GM19455 (cell line): ENCODE measurements around the gene SLC9A5.

Source experiments
- ATAC-seq: cut with Tn5 transposase; IDR thresholded peaks from one replicate; pipeline ENCODE4 v1.9.1; 2021; ENCODE audit not compliant: unreplicated experiment

SLC9A5 gene

DNA sequence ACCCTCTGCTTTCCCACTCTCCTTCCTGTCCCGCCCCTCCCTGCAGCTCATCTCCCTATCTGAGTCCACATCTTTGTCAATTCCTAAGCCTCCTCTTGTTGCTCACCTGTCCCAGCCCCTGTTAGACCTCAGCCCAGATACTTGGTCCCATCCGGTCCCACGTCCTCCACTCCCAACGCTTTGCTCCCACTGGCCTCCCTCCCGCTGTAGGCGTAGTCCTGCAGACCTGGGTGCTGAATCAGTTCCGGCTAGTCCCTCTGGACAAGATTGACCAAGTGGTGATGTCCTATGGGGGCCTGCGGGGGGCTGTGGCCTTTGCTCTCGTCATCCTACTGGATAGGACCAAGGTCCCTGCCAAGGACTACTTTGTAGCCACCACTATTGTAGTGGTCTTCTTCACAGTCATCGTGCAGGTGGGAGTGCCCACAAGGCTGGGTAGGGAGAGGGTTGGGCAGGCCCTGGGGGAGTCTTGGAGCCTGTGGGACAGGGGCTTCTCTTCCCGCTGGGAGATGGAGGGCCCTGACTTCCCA, 8.0 kb downstream of the SLC9A5 start:
- ATAC-seq = no peak

- no peak for ATAC-seq
Measured at GRCh38 chr16:67257486-67258160, 8.8 kb downstream of the SLC9A5 start.

DNA sequence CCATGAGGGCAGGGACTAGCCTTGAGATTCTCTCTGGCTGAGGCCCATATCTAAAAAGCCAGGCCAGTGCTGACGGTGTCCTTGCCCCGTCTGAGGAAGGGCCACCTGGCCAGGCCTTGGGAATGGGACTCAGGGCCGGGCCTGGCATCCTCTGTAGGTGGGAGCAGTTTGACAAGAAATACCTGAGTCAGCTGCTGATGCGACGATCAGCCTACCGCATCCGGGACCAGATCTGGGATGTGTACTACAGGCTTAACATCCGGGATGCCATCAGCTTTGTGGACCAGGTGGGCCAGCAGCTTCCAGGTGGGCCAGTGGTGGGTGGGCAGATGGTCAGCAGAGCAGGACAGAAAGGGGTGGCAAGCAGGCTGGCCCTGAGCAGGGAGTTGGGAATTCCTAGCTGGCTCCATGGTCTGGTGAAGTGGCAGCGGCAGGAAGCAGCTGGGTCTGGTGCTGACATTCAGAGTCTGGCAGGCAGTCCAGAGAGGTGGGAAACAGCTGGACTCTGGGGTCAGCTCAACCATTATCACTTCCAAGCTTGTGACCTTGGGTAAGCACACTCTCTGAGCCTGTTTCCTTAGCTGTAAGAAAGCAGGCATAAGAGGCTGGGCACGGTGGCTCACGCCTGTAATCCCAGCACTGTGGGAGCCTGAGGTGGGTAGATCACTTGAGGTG, 9.5 kb downstream of the SLC9A5 start:
- no peak for ATAC-seq

DNA sequence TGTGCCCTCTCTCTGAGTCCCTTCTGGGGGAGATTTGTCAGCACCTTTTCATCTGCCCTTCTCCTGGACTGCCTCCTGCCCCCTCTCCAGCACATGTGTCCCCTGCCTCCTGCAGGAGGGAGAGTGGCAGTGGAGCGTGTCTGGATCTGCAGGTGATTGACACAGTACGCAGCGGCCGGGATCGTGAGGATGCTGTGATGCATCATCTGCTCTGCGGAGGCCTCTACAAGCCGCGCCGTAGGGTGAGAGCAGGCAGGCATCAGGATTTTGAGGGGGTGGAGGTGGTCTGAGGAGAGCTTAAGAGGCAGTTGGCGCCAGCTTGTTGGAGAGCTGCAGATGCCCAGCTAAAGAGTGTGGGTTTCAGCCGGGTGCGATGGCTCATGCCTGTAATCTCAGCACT, 10.9 kb downstream of the SLC9A5 start:
- no peak for ATAC-seq

DNA sequence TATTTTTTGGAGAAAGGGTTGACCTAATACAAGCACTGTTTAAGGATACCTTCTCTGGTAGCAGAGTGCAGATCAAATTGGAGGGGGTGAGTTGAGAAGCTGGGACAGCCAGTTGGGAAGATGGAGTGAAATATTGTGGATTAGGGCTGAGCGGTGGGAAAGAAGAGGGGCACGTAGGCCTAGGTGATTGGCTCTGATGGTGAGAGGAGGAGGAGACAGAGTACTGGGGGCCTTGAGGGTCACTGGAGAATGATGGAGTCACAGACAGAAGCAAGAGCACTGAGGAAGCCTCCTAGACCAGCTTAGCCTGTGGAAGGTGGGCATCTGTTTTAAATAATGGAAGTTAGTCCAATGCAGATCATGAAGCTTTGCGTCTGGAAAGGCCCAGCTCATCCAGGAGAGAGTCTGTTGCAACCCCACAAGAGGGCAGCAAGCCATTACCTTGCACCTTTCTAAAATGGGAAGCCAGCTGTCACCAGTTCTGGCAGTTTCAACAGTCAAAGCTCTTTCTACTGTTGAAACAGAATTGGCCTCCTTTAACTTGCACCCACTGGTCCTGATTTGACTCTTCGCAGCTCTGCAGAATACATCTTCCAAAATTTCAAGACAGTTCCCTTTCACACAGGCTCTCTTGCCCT, 11.8 kb downstream of the SLC9A5 start:
- ATAC-seq = no peak

DNA sequence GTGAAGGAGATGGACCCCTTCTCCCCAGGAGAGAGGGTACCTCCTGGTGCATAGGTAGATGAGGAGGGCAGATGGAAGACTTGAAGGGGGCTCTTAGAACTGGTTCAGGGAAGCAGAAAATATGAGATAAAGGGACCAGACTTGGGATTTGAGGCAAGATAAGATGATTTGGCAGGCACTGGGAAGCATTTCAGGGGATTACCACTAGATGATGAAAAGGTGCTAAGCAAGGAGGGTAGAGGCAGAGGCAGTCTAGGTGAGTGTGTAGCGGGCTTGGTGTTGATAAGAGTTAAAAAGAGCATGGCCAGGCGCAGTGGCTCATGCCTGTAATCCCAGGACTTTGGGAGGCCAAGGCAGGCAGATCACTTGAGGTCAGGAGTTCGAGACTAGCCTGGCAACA, 14.4 kb downstream of the SLC9A5 start:
- no peak for ATAC-seq

GRCh38 chr16:67264277-67264676, 15.5 kb downstream of the SLC9A5 start:
- ATAC-seq = no peak

GRCh38 chr16:67264866-67265265, 16.1 kb downstream of the SLC9A5 start:
- no peak for ATAC-seq

DNA sequence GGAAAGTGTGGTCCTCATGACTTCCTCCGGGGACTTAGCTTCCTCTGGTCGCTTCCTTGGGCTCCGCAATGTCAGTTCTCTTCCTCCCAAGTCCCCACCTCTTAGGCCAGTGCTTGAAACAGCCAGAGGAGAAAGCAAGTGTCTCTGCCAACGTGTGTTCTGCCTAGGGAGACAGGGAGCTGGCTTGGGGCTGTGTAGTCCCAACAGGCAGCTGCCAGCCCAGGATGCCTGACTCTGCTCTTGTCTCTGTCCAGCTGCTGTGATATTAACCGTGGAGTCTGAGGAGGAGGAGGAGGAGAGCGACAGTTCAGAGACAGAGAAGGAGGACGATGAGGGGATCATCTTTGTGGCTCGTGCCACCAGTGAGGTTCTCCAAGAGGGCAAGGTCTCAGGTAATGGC, 17.1 kb downstream of the SLC9A5 start:
- ATAC-seq = no peak

GRCh38 chr16:67268136-67268579, 19.4 kb downstream of the SLC9A5 start:
- no peak for ATAC-seq

- no peak for ATAC-seq
Measured at GRCh38 chr16:67269766-67270165, 21.0 kb downstream of the SLC9A5 start.

DNA sequence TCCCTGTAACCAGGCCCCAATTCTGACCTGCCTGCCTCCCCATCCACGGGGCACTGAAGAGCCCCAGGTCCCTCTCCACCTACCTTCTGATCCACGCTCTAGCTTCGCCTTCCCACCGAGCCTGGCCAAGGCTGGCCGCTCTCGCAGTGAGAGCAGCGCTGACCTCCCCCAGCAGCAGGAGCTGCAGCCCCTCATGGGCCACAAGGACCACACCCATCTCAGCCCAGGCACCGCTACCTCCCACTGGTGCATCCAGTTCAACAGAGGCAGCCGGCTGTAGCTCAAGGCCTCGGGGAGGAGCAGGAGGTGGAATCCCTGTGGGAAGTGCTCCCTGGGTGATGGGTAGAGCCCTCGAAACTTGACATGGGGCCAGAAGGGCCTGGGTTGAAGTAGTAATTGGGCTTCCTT, 22.2 kb downstream of the SLC9A5 start:
- no peak for ATAC-seq

DNA sequence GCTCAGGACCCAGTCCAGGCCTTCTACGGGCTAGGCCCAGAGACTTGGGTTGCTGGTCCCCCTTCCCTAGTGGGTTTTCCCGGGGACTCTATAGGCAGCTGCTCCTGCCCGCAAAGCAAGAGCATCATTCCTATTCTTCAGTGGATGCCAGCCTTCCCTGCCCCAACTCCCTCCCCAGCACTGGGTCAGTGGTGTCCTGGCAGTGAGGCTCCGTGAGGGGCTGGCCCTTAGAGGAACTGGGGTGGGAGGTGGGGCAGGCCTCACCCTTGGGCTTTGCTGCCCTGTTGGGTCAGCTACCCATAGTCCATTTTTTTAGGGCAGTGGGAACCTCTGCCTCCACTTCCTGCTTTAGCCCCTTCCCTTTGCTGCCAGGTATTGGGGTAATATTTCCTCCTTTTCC, 22.7 kb downstream of the SLC9A5 start:
- ATAC-seq = no peak

DNA sequence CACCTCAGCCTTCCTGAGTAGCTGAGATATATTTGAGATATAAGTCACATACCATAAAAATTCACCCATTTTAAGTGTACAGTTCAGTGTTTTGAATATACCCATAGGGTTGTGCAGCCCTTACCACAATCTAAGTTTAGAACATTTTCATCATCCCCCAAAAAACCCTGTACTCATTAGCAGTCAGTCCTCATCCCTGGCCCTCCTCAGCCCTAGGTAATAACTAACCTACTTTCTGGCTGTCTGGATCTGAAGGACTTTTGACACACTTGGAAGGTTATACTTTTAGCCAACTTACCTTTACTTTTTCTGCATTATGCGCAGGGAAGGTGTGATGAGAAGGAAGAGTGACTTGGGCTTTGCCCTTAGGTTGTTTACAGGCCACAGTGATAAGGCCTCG, 26.5 kb downstream of the SLC9A5 start:
- no peak for ATAC-seq

DNA sequence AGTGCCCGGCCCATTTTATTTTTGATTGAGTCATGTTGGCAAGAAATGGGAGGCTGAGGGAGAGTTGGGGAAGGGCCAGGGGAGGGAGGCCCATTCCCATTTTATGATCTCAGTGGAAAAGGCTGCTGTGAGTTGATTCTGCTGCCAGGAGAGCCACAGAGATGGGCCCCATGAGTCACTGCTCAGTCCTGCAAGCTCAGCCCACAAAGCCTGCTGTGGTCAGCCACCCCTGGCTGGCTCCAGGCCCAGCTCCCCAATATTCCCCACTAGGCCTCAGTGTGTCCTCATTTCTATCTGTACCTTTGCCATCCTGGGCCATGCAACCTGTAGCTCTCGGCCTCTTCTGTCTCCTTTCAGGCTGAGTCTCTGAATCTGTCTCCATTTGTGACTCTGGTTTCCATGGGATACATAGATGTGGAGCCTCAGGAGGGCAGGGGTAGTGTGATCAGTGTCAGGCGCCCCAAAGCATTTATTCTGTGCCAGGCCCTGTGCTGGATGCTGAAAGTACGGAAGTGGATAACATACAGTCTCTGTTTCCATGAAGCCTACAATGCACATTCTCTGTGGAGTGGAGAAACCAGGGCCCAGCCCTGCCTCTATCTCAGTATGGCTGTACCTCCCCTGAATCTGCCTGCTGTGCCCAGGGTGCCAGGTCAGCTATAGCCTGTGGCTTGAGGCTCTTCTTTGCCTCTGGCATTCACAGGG, 28.7 kb downstream of the SLC9A5 start:
- ATAC-seq = no peak

DNA sequence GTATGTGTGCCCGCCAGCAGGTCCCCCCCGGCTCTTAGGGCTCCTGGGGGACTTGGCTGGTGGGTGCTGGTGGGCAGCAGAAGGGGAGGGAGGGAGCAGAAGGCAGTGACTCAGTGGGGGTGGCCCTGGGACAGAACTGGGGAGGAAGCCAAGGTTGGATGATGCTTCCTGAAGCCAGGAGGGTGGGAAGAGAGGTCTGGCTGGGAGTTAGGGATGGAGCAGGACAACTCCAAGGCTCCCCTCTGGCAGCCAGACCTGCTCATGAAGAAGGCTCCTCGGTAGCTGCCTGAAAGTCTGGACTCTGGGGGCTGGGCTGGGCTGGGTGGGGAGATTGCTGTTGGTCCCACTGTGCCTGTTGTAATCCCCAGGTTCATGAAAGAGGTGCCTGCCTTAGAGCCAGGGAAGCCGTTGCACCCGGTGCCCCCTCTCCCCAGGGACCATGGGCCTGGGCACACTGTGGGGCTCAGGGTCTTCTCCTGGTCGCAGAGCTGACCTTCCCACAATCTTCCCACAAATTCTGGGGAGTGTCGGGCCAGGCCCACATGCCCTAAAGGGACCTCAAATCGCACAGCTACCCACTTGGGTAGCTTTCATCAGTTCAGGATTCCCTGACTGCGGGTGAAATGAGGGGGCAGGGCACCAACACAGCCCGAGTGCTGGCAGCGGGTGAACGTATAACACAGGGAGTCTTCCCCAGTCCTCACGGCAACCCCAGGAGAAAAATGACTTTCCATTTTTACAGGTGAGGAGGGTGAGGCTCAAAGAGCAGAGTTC, 29.4 kb downstream of the SLC9A5 start:
- ATAC-seq = no peak

DNA sequence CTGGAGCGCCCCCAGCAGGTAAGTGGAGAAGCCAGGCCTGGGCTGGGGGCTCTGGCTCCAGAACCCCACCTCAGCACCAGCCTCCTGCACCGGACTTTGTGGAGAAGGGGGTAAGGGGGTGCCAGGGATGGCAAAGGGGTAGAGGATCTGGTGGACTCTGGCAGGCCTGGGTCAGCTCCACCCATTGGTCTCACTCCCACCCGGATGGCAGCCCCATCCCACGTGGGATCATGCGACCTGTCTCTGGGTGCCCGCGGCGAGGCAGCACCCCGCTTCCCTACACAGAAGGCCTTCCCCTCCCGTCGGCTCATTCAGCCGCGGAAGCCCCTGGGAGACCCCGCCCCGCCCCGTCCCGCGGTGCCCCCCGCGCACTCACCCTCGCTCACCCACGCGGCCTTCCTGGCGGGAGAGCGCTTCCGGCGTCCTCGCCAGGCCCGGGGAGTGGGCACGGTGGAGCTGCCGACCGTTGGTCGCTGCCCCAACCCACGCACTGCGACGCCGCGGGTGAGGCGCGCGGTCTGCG, 30.1 kb downstream of the SLC9A5 start:
- ATAC-seq = peak; percentile 41

DNA sequence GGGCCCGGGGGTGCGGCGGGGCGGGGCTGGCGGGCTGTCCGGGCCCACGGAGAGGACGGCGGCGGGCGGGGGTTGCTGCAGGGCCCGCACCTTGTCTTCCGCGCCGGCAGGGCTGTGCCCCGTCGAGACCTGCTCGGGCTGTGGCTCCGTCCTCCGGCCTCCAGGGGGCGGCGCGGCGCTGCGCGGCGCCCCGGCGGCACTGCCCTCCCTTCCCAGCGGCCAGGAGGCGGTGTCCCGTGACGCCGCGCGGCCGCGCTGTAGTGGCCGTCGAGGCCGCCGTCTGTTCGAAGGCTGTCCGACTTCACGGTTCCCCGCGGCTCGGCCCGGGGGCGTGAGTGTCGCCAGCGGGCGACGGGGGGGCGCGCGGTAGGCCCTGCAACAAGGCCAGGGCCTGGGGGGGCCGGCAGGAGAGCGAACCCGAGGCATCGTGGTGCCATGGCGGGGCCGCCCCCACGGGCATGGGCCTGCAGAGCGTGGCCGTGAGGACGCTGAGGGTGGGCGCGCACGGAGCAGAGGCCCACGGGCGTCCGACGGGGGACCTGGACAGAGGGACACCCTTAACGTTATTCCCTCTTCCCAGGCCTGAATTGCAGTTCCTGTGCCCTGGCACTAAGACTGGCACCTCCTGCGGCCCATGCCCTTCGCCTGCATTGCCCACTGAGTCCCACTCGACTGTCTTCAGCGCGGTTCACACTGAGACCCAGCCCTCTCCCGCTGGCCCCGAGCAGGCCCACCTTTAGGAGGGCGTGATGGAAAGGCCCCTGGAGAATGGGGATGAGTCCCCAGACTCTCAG, 30.7 kb downstream of the SLC9A5 start, which contains the start of gene PLEKHG4:
TSS of gene PLEKHG4 (plus strand) at position 237 of the 794 bp plus-strand sequence. CDS start at position 750, 513 bp downstream.
- ATAC-seq = peak; percentile 72
